NCI-H226 (cell line): ENCODE results near the gene PRSS33.
A peak's percentile ranks its signal among the peaks of the same experiment; 100 is the strongest.

Experiments used
- DNase-seq: peaks from one replicate; pipeline ENCODE4 v3.0.0-alpha.2; 2015

Gene PRSS33

GRCh38 chr16:2798723-2799204 is 11.4 kb upstream of the PRSS33 start:
- no peak for DNase-seq

GRCh38 chr16:2795395-2796143 is 8.2 kb upstream of the PRSS33 start:
- no peak for DNase-seq

- DNase-seq, result no peak
Observed at GRCh38 chr16:2792940-2793339, 5.6 kb upstream of the PRSS33 start.

GRCh38 chr16:2791174-2791573 is 3.8 kb upstream of the PRSS33 start:
- no peak for DNase-seq

GRCh38 chr16:2790631-2791030 is 3.3 kb upstream of the PRSS33 start:
- no peak for DNase-seq

GRCh38 chr16:2787961-2788360 is 601 bp upstream of the PRSS33 start:
- no peak for DNase-seq

- DNase-seq, result no peak
Observed at GRCh38 chr16:2786826-2787151, 571 bp downstream of the PRSS33 start.

- DNase-seq, result no peak
Observed at GRCh38 chr16:2786061-2786825, 1.1 kb downstream of the PRSS33 start.

GRCh38 chr16:2785101-2785991 is 2.0 kb downstream of the PRSS33 start:
- DNase-seq, result no peak

GRCh38 chr16:2784358-2785100 is 2.8 kb downstream of the PRSS33 start:
- no peak for DNase-seq

GRCh38 chr16:2783581-2784357 is 3.6 kb downstream of the PRSS33 start:
- no peak for DNase-seq

GRCh38 chr16:2782583-2783351 is 4.6 kb downstream of the PRSS33 start:
- no peak for DNase-seq

- DNase-seq, result no peak
Observed at GRCh38 chr16:2779978-2780898, 7.1 kb downstream of the PRSS33 start.

- no peak for DNase-seq
Observed at GRCh38 chr16:2779151-2779920, 8.0 kb downstream of the PRSS33 start.

GRCh38 chr16:2778630-2778958 is 8.8 kb downstream of the PRSS33 start:
- no peak for DNase-seq

GRCh38 chr16:2777903-2778629 is 9.3 kb downstream of the PRSS33 start:
- no peak for DNase-seq

GRCh38 chr16:2777231-2777902 is 10.0 kb downstream of the PRSS33 start, which contains the start of gene ELOB:
ELOB (minus strand) TSS chr16:2777280; CDS start chr16:2777239, 41 bp downstream.
- peak; percentile 68 for DNase-seq
